NCI-H1105 treated with DMSO at 0.1 percent for 48 hours (cell line): ENCODE measurements around the gene PABPC3.

ENCODE experiments used
- DNase-seq: peaks from one replicate; lab custom pipeline; 2025; lab: John Stamatoyannopoulos, UW

PABPC3 gene

DNA sequence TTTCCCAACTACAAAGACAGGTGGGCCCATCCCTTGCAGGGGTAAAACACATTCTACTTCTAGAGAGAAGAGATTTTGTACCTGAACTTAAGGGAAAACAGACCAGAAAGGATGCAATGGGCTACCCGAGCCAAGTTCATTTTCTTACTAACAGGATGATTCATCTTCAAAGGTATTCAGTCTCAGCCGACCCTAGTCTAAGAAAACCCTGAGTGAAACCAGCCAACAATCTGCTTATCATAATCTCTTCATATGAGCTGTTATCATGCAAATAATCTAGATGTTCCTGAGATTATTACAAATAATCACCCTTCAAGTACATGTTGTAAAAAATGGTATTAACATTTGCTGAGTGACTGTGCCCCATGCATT lies 15.6 kb downstream of the PABPC3 start:
- DNase-seq, result no peak

DNA sequence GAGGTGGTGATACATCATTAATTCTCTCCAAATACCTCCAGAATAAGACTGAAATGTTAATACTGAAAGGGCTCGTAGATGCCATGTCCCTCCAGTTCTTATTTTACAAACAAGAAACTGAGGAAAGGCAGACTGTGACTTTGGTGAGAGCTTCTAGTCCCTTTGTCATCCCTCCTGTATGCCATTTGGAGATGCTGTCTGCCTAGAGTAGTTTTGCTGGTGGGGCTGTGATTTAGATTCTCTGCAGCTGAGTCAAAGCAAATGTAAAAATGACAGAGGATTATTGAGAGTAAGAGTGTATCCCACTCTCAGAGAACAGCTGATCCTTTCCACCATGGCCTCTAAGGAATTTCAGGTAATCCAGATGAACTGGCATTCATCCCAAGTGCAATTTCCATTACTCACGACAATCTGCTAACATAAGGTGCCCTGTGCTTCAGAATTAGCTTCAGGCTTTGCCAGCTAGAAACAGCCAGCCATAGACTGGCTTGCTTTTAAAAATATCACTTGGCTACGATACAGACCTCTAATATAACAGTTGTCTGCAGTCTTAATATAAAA lies 16.8 kb downstream of the PABPC3 start:
- DNase-seq, result no peak

DNA sequence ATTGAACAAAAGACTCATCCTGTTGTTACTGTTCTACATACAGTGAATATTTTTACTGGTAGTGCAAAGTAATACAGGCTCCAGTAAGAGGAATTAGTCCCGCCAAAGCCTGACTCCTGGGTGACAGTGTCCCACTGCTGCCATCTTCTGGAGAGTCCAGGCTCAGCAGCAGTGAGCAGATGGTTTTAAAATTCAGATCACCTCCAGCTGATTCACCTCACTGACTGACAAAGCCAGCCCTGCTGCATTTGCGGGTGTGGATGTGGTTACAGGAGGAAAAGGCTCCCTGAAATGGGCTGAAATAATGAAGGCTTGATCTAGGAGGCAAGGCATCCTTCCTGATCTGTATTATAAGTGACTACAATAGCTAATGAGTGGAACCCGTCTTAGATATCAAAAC lies 18.3 kb downstream of the PABPC3 start:
- DNase-seq, result peak; percentile 57

DNA sequence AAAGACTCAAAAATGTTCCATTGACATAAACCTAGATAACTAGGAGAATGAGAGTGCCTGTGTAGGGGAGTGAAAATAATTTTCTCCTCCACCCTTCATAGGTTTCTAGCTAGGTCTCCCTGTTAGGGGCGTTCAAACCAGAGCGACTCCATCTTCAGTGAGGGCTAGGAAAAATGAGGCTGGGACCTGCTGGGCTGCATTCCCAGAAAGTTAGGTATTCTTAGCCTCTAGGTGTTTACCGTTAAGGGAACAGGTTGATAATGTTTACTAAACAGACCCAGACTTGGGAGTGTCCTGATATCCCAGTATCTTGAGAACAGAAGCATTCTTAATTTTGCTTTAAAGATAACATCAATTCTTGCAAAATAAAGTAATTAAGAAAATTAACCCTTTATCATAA lies 20.1 kb downstream of the PABPC3 start:
- no peak for DNase-seq

DNA sequence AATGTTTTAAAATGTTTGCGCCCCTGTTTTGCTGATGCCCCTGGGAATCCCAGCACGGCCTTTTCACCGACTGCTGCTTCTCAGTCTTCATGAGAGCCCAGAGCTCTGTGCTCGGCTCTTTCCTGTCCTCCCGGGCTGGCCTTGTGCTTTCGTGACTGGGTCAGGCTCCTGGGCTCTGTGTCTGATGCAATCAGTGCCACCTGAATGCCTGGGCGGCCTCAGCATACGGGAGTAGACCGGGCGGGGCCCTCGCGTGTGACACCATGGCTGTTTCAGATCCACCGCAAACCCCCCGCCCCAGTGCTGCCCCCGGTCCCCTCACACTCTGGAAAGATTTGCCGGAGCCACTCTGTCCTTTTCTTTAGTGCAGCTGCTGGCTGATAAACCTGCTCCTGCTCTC lies 21.4 kb downstream of the PABPC3 start:
- no peak for DNase-seq

DNA sequence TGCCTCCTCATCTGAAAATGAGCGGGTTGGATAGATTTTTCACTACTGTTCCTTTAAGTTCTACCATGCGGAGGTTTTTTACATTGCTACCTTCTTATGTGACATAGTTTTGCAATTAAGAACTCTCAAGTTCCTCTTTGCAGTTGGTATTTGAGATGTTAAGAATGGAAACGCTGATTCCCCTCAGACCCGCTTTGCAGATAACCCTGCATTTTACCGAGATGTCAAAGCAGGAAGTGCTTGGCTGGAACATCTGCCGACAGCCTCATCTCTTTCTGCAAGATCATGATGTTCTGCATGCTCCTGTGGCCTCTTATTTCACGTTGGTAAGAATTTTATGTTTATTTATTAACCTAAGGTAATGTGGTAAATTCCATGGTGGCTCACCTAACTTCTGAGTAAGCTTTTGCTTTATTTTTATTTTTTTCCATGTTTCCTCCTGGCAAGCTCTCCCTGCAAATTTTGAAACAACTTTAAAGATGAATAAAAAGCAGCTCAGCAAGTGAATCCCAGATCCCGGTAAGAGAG lies 22.5 kb downstream of the PABPC3 start:
- DNase-seq, result no peak

DNA sequence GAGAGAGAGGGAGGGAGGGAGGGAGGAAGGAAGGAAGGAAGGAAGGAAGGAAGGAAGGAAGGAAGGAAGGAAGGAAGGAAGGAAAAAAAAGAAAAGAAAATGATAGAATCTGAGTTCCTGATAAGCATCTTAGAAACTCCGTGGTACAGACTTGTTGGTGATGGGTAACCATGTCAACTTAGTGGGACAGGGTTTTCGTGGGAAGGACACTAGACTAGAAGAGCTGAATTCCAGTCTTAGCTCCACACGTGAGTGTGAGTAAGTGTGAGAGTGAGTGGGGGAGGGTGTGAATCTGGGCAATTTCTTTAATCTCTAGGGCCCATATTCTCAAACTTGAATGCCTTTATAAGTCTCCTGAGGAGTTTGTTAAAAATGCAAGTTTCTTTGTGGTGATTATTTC lies 35.0 kb downstream of the PABPC3 start:
- no peak for DNase-seq

DNA sequence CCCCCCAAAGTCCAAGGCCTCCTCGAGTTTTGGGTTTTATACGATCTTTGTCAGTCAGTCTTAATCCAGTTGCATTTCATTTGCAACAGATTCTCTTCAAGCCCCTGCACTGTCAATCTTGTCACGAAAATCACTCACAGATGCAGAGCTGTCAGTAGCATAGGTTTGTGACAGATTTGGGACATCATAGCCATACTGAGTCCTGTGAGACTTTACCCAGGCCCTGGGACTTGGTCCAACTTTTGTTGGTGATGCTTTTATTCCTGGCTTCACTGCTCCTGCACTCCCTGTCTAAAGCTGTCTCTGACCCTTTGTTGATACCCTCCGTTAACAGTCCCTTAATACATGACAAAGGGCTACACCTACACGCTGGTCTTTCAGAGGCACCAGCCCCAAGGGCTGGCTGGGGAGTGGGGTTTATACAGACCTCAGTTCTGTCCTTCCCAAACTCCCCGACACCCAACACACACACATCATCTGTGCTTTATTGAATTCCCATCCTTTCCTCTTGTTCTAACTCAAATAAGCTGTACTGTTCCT lies 36.0 kb downstream of the PABPC3 start:
- no peak for DNase-seq

DNA sequence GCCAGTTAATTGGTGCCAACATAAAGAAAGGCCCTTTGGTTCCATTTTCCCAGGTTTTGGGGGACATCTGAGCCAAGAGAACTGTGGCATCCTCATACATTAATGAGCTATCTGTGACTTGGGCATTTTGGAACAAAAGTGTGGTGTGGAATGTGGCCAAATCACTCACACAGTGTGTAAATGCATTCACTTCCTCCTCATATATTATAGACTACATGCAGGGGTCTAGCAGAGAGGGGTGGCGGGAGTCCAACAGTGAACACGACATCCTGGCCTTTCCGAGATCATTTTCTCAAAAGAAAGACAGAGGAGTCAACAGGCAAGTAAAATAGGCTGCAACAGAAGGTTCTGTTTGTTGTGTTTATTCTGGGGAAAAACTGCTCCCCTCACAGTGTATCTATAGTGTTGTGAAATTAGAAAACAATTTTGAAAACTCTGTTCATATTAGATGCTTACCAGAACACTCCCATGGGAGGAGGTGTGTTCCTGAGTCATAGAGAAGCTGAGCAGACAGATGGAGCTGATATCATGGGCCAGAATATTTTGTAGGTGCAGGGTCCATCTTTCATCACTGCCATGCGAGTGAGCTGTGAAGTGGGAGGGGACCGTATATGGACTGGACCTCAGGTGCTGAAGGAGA lies 36.9 kb downstream of the PABPC3 start:
- DNase-seq, result no peak

DNA sequence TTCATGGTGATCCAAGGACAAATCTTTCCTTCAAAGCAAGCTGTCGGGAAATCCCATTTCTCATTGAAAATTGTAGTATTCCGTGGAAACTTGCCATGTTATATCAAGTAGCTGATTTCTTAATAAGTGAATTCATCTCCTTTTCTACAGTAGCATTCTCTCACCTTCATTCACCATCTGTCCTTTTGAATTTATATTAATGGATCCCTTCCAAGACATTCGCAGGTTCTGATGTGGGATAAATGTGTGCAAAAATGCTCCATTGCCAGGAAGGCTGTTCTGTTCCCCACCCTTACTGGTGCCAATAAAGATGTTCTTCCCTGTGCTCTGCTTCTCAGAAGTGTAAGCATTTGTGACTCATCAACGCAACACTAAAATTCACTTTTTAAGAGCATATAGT lies 40.0 kb downstream of the PABPC3 start:
- DNase-seq, result no peak

DNA sequence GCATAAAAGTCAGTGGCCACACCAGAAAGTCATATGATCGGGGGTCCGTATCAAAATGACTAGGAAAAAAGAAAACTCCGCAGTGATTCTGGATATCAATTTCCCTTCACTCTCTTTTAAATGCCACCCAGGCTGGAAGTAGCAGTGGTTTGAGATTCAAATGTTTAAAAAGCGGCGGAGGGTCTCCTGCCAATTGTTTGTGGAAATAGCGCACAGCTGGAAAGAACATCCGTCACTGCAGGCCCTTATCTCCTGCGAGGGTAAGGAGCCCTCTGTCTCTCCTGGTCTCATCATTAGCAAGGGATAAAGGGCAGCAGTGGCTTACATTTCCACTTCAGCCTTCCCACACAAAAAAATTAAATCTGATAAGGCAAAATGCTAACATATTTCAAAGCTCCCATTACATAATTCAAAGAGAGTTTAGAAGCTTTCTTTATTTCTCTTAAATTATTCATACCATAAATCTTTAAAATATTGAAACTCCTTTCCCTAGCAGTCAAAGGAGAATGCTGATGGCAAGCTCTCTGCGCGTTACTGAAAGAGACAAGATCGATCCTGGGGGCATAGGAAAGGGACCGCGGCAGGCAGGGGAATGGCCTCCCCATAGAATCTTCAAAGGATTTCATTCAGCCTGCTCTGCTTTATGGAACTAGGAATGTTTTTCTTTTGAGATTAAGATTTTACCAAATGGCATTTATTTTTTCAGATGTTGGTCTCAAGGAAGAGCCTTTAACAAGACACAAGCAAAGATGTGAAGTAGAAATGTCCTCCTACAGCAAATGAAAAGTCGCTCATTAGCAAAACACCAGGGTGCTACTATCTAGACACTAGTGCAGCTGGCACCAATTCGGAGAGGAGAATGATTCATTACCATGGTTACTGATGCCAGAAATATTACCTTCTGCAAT lies 41.2 kb downstream of the PABPC3 start:
- DNase-seq, result no peak

DNA sequence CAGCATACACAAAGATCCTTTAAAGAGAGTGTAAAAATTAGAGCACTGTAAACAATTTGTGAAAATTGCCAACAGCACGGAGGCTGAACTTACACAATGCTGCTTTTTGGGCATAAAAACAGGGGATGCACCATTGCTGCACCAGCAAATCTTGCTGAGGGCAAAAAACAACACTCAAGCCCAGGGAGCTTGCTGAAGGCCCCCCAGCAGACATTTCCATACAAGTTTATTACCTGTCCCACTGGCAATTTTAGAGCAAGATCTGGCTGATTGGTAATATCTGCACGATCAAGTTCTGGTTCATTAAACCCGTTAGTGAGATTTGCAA lies 41.8 kb downstream of the PABPC3 start:
- DNase-seq, result no peak

DNA sequence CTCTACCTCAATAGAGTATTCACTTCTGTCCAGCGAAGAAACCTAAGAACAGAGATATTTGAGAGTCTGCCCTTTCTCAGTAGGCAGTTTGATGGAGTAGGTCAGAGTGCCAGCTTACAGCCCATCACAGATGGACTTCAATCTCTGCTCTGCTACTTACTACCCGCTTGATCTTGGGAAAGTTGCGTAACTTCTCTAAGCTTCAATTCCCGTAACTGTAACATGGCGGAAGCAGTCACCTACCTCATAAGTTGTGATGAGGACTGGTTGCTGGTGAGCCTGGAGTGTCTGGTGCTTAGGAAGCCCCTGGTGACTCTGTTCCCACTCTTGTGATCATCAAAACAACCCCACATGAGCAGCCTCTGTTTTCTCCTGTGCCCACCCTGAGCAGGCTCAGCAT lies 45.1 kb downstream of the PABPC3 start:
- no peak for DNase-seq

DNA sequence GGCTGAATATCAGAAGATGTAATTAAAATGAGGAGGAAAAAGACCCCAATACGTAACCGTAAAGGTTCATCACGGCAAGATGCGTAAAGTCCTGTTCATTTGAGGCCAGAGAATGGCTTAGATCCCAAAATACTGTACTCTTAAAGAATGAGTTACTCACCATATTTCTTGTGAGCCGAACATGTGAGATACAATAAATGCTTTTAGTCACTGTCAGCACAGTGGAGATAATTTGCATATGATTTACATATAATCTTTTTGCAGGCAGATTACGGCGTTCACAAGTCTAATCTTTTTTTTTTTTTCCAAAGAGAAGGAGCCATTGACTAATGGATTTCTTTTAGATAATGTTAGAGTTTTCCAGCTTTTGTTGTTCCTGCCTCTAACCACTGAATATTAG lies 47.8 kb downstream of the PABPC3 start:
- DNase-seq, result no peak

DNA sequence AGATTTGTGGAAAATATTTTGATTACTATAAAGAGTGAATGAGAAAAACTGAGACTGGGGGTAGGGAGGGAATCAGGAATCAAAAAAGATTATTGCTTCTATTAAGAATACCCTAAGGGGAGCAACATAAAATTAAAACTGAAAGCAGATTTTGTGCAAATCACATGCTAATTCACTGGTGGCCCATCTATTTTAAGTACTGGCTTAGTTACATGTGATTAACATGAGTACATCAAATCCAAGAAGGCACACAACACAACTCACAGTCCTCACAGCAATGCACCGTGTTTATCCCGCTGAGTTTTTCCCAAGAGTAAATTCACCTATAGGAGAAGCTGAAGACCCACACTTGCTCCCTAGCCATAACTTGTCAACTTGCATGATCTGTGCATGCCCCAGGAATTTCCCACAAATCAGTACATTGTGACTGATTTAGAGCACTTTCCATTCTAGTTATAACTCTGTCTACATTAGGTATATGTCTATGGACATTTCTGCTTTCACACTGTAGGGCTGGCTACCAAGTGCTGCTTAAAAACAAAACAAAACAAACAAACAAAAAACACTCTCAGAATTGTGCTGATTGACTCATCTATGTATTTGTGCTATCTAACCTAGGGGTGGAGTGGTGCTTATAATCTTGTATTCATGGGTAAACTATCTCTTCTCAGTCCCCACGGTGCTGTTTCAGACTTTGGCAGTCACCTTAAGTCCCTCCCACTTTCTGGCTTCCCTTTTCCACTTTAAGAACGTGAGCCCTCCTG lies 51.9 kb downstream of the PABPC3 start:
- no peak for DNase-seq

DNA sequence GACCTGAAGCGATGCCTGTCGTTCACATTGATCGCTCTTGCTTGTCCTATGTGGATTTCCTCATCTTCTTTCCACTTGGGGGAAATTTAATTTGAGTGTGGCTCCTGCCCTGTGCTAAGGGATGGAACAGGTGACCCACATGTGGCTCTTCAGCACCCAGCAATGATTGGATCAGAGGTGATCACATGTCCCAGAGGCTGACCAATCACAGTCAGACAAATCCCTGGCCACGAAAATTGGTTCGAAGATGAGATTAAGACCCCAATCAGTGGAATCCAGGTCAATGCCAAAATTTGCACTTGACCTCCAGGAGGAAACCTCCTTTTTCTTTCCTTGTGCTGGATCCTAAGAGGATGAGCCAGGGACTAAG lies 52.5 kb downstream of the PABPC3 start:
- no peak for DNase-seq
